Stimulated activated naive B cell treated with anti-CD40 and anti-IgM and Interleukin-4, amounts not matched to agents 10 μg/mL and 1 μg/mL and 100 μg/mL, for 72 hours (primary cell): Measurements from ENCODE around the gene ZNF384.
"Not testable (repeated sequence)": the region's sequence is repeated elsewhere in the genome, so short reads cannot be mapped to it uniquely, and the experiment has no call there.

Experiments used
- ATAC-seq, 2 donors: fragments of 150-1000 bp; cut with Tn5 transposase; replicated peaks; 2 replicates each; pipeline ENCODE4 v1.10.0; 2021; ENCODE audit warnings: moderate library complexity in 1 of 2
- DNase-seq: peaks from one replicate; pipeline ENCODE4 v3.0.0; 2021
- H3K27ac Mint-ChIP-seq: one replicate; pipeline ENCODE4 v1.8.0; 2022; ENCODE audit warnings: mild to moderate bottlenecking, mixed read lengths
- H3K27me3 Mint-ChIP-seq, 2 donors: one replicate each; pipeline ENCODE4 v1.8.0; 2022; ENCODE audit warnings: mixed read lengths in 2 of 2
- H3K36me3 Mint-ChIP-seq, 2 donors: one replicate each; pipeline ENCODE4 v1.8.0; 2022; ENCODE audit warnings: mixed read lengths in 2 of 2, mild to moderate bottlenecking in 1 of 2
- H3K4me1 Mint-ChIP-seq, 2 donors: one replicate each; pipeline ENCODE4 v1.8.0; 2022; ENCODE audit warnings: mixed read lengths in 2 of 2, mild to moderate bottlenecking in 1 of 2
- H3K4me3 Mint-ChIP-seq, 2 donors: one replicate each; pipeline ENCODE4 v1.8.0; 2022; ENCODE audit warnings: mild to moderate bottlenecking in 2 of 2, mixed read lengths in 2 of 2, moderate library complexity in 1 of 2
- H3K9me3 Mint-ChIP-seq, 2 donors: one replicate each; pipeline ENCODE4 v1.8.0; 2022; ENCODE audit warnings: mixed read lengths in 2 of 2, mild to moderate bottlenecking in 1 of 2

The ZNF384 gene

GRCh38 chr12:6688999-6689882 lies at the start of gene ZNF384:
Gene ZNF384 (minus strand): TSS chr12:6689375. CDS start chr12:6679520, 9,855 bp downstream.
- H3K27me3 Mint-ChIP-seq, result no peaks in the 10 kb centered on the region
- ATAC-seq, result peak; percentile 87 to 90
- peaks cover 44 to 63% of the 10 kb centered on the region in 2 donors for H3K4me1 Mint-ChIP-seq

GRCh38 chr12:6736754-6737153 lies 47.6 kb upstream of the ZNF384 start:
- H3K27ac Mint-ChIP-seq, result no peak overlapping the region
- ATAC-seq (no peak), DNase-seq (no peak)
- no peaks in the 10 kb centered on the region for H3K9me3 Mint-ChIP-seq
- H3K27me3 Mint-ChIP-seq, result no peaks in the 10 kb centered on the region
- H3K36me3 Mint-ChIP-seq, result peaks cover 13 to 24% of the 10 kb centered on the region in 2 donors
- H3K4me3 Mint-ChIP-seq, result no peak overlapping the region
- peaks cover 11 to 13% of the 10 kb centered on the region in 2 donors for H3K4me1 Mint-ChIP-seq

More at GRCh38 chr12:6688999-6689882, at the start of gene ZNF384:
- Mint-ChIP-seq H3K27ac (peak within 1 kb of the TSS; percentile 96), H3K9me3 (no peaks in the 10 kb centered on the region), H3K36me3 (peaks cover 22 to 42% of the 10 kb centered on the region in 2 donors), H3K4me3 (peak within 1 kb of the TSS; percentile 93)
- peak; percentile 96 for DNase-seq

GRCh38 chr12:6735448-6736191 lies 46.4 kb upstream of the ZNF384 start:
- Mint-ChIP-seq H3K9me3 (no peaks in the 10 kb centered on the region), H3K4me1 (peaks cover 12 to 19% of the 10 kb centered on the region in 2 donors), H3K27ac (no peak overlapping the region), H3K4me3 (no peak overlapping the region), H3K27me3 (no peaks in the 10 kb centered on the region), H3K36me3 (peaks cover 21 to 32% of the 10 kb centered on the region in 2 donors)
- no peak for DNase-seq
- peak; percentile 76 to 84 for ATAC-seq

- Mint-ChIP-seq H3K4me1 (peaks cover 16 to 26% of the 10 kb centered on the region in 2 donors), H3K9me3 (no peaks in the 10 kb centered on the region), H3K27me3 (no peaks in the 10 kb centered on the region), H3K27ac (no peak overlapping the region), H3K4me3 (no peak overlapping the region), H3K36me3 (peaks cover 28 to 40% of the 10 kb centered on the region in 2 donors)
- no peak for DNase-seq
- ATAC-seq, result no peak
Observed at GRCh38 chr12:6734506-6735387, 45.6 kb upstream of the ZNF384 start.

GRCh38 chr12:6730169-6730568 lies 41.0 kb upstream of the ZNF384 start:
- Mint-ChIP-seq H3K4me1 (peaks cover 16 to 33% of the 10 kb centered on the region in 2 donors), H3K27ac (no peak overlapping the region), H3K4me3 (no peak overlapping the region), H3K27me3 (no peaks in the 10 kb centered on the region), H3K9me3 (no peaks in the 10 kb centered on the region), H3K36me3 (peaks cover 42 to 46% of the 10 kb centered on the region in 2 donors)
- DNase-seq, result no peak
- ATAC-seq, result peak in 1 of 2 donors; percentile 20

GRCh38 chr12:6729186-6729585 lies 40.0 kb upstream of the ZNF384 start:
- Mint-ChIP-seq H3K4me1 (peaks cover 18 to 36% of the 10 kb centered on the region in 2 donors), H3K4me3 (no peak overlapping the region), H3K9me3 (no peaks in the 10 kb centered on the region), H3K27ac (no peak overlapping the region), H3K27me3 (no peaks in the 10 kb centered on the region), H3K36me3 (peaks cover 36 to 38% of the 10 kb centered on the region in 2 donors)
- no peak for ATAC-seq
- DNase-seq, result no peak

- H3K4me3 Mint-ChIP-seq, result peak overlapping the region; percentile 56 to 90
- peaks cover 19 to 31% of the 10 kb centered on the region in 2 donors for H3K4me1 Mint-ChIP-seq
- no peaks in the 10 kb centered on the region for H3K27me3 Mint-ChIP-seq
- ATAC-seq (no peak), DNase-seq (no peak)
- H3K9me3 Mint-ChIP-seq, result no peaks in the 10 kb centered on the region
- peak overlapping the region; percentile 32 for H3K27ac Mint-ChIP-seq
- H3K36me3 Mint-ChIP-seq, result peaks cover 22 to 24% of the 10 kb centered on the region in 2 donors
Observed at GRCh38 chr12:6725350-6725749, 36.2 kb upstream of the ZNF384 start.

GRCh38 chr12:6724409-6724797 lies 35.2 kb upstream of the ZNF384 start:
- H3K27me3 Mint-ChIP-seq, result no peaks in the 10 kb centered on the region
- H3K36me3 Mint-ChIP-seq, result peaks cover 13 to 16% of the 10 kb centered on the region in 2 donors
- H3K9me3 Mint-ChIP-seq, result no peaks in the 10 kb centered on the region
- peak overlapping the region; percentile 94 for H3K27ac Mint-ChIP-seq
- H3K4me3 Mint-ChIP-seq, result peak overlapping the region; percentile 90 to 96
- peak; percentile 52 to 60 for ATAC-seq
- peak; percentile 47 for DNase-seq
- peaks cover 14 to 27% of the 10 kb centered on the region in 2 donors for H3K4me1 Mint-ChIP-seq

- ATAC-seq, result peak; percentile 95
- Mint-ChIP-seq H3K9me3 (no peaks in the 10 kb centered on the region), H3K4me1 (peaks cover 14 to 27% of the 10 kb centered on the region in 2 donors), H3K36me3 (peaks cover 10 to 14% of the 10 kb centered on the region in 2 donors), H3K27me3 (no peaks in the 10 kb centered on the region), H3K27ac (peak within 1 kb of the TSS; percentile 94), H3K4me3 (peak within 1 kb of the TSS; percentile 90 to 96)
- DNase-seq, result peak; percentile 99
Observed at GRCh38 chr12:6723607-6724408, 34.6 kb upstream of the ZNF384 start, which contains the start of gene COPS7A. Gene COPS7A (plus strand): TSS chr12:6724046. CDS start chr12:6724657, 611 bp downstream.

GRCh38 chr12:6722863-6723262 lies 33.7 kb upstream of the ZNF384 start:
- H3K4me3 Mint-ChIP-seq, result no peak overlapping the region
- ATAC-seq (no peak), DNase-seq (no peak)
- H3K27me3 Mint-ChIP-seq, result no peaks in the 10 kb centered on the region
- H3K4me1 Mint-ChIP-seq, result peaks cover 14 to 27% of the 10 kb centered on the region in 2 donors
- H3K36me3 Mint-ChIP-seq, result peaks cover 6 to 10% of the 10 kb centered on the region in 2 donors
- H3K9me3 Mint-ChIP-seq, result no peaks in the 10 kb centered on the region
- H3K27ac Mint-ChIP-seq, result no peak overlapping the region

- Mint-ChIP-seq H3K36me3 (no peaks in the 10 kb centered on the region), H3K27me3 (peaks cover 7% of the 10 kb centered on the region in 2 donors), H3K27ac (no peak overlapping the region), H3K4me1 (no peaks in the 10 kb centered on the region), H3K4me3 (no peak overlapping the region), H3K9me3 (no peaks in the 10 kb centered on the region)
- DNase-seq (no peak), ATAC-seq (no peak)
Observed at GRCh38 chr12:6716874-6717437, 27.8 kb upstream of the ZNF384 start.

- H3K36me3 Mint-ChIP-seq, H3K27me3 Mint-ChIP-seq, H3K4me1 Mint-ChIP-seq, H3K4me3 Mint-ChIP-seq, ATAC-seq, DNase-seq, H3K27ac Mint-ChIP-seq, H3K9me3 Mint-ChIP-seq: not testable (repeated sequence)
Observed at GRCh38 chr12:6716031-6716873, 27.1 kb upstream of the ZNF384 start.
